Trophoblast cell (in vitro differentiated cells and primary cell): ENCODE measurements around the gene DENND10.
A peak's percentile ranks its signal among the peaks of the same experiment; 100 is the strongest.

Experiments used
- DNase-seq, 2 donors: peaks; one replicate each; pipeline ENCODE4 v3.0.0-alpha.2; 2016
- H2AFZ ChIP-seq: 2 replicates; pipeline ENCODE4 v1.6.1; 2013; ENCODE audit warnings: low read length, moderate library complexity, mild to moderate bottlenecking; ENCODE audit not compliant: insufficient read depth, poor library complexity
- H2AK5ac ChIP-seq: 2 replicates; pipeline ENCODE4 v1.6.1; 2013; ENCODE audit warnings: mild to moderate bottlenecking, low read length
- H2BK120ac ChIP-seq: 2 replicates; pipeline ENCODE4 v1.6.1; 2013; ENCODE audit warnings: low read length, mild to moderate bottlenecking, moderate library complexity; ENCODE audit not compliant: insufficient read depth, poor library complexity
- H2BK12ac ChIP-seq: 2 replicates; pipeline ENCODE4 v1.6.1; 2013; ENCODE audit warnings: mild to moderate bottlenecking, low read length, moderate library complexity
- H2BK5ac ChIP-seq: 2 replicates; pipeline ENCODE4 v1.6.1; 2013; ENCODE audit warnings: low read length, low read depth, moderate library complexity, mild to moderate bottlenecking; ENCODE audit not compliant: poor library complexity
- H3K14ac ChIP-seq: 2 replicates; pipeline ENCODE4 v1.6.1; 2013; ENCODE audit warnings: mild to moderate bottlenecking, low read length
- H3K18ac ChIP-seq: 2 replicates; pipeline ENCODE4 v1.6.1; 2013; ENCODE audit warnings: mild to moderate bottlenecking, low read length
- H3K23ac ChIP-seq: 2 replicates; pipeline ENCODE4 v1.6.1; 2013; ENCODE audit warnings: low read length
- H3K27ac ChIP-seq: 2 replicates; pipeline ENCODE4 v1.5.1; 2013; ENCODE audit warnings: low read depth, mild to moderate bottlenecking, inconsistent platforms, low read length, moderate library complexity
- H3K27me3 ChIP-seq: 2 replicates; pipeline ENCODE4 v1.6.1; 2013; ENCODE audit warnings: inconsistent platforms, mild to moderate bottlenecking, low read length, moderate library complexity; ENCODE audit not compliant: insufficient read depth
- H3K36me3 ChIP-seq, 2 experiments: 1 replicate in 1 of 2; 2 replicates in 1 of 2; pipeline ENCODE4 v1.6.1; 2013; ENCODE audit warnings: low read length in 2 of 2, mild to moderate bottlenecking in 2 of 2, moderate library complexity in 1 of 2; ENCODE audit not compliant: insufficient read depth in 2 of 2, control insufficient read depth in 1 of 2
- H3K4ac ChIP-seq: 2 replicates; pipeline ENCODE4 v1.6.1; 2013; ENCODE audit warnings: low read depth, mild to moderate bottlenecking, low read length, moderate library complexity
- H3K4me1 ChIP-seq, 2 experiments: 1 replicate in 1 of 2; 2 replicates in 1 of 2; pipeline ENCODE4 v1.6.1; 2013; ENCODE audit warnings: low read length in 2 of 2, mild to moderate bottlenecking in 2 of 2, moderate library complexity in 1 of 2; ENCODE audit not compliant: insufficient read depth in 2 of 2, control insufficient read depth in 1 of 2
- H3K4me2 ChIP-seq: 2 replicates; pipeline ENCODE4 v1.6.1; 2013; ENCODE audit warnings: inconsistent platforms, mild to moderate bottlenecking, low read length, moderate library complexity
- H3K4me3 ChIP-seq: 2 replicates; pipeline ENCODE4 v1.5.1; 2013; ENCODE audit warnings: mild to moderate bottlenecking, low read depth, low read length, inconsistent platforms
- H3K79me1 ChIP-seq: one replicate; pipeline ENCODE4 v1.6.1; 2013; ENCODE audit warnings: low read length
- H3K79me2 ChIP-seq: 2 replicates; pipeline ENCODE4 v1.6.1; 2013; ENCODE audit warnings: low read length, mild to moderate bottlenecking; ENCODE audit not compliant: control insufficient read depth, insufficient read depth, poor library complexity
- H3K9ac ChIP-seq: 2 replicates; pipeline ENCODE4 v1.6.1; 2013; ENCODE audit warnings: mild to moderate bottlenecking, low read length
- H3K9me3 ChIP-seq: 2 replicates; pipeline ENCODE4 v1.6.1; 2013; ENCODE audit warnings: low read depth, mild to moderate bottlenecking, control low read depth, inconsistent platforms, low read length; ENCODE audit not compliant: insufficient read depth
- H4K12ac ChIP-seq: 2 replicates; pipeline ENCODE4 v1.6.1; 2013; ENCODE audit warnings: low read depth, mild to moderate bottlenecking, low read length, moderate library complexity
- H4K8ac ChIP-seq: 2 replicates; pipeline ENCODE4 v1.6.1; 2013; ENCODE audit warnings: low read depth, mild to moderate bottlenecking, low read length, moderate library complexity
- H4K91ac ChIP-seq: one replicate; pipeline ENCODE4 v1.6.1; 2013; ENCODE audit warnings: low read depth, mild to moderate bottlenecking, low read length, moderate library complexity
- WGBS: extraction: QIAGEN DNeasy Blood & Tissue Kit; methylation state at CpG from one replicate; pipeline ENCODE4 v1.1.7; 2013; ENCODE audit warnings: missing lambda C conversion rate; ENCODE audit not compliant: insufficient read length, insufficient coverage; ENCODE audit errors: extremely low coverage; 5-methylcytosine and 5-hydroxymethylcytosine counted together

Gene DENND10

GRCh38 chr10:119113751-119114732 lies 10.1 kb downstream of the DENND10 start:
- WGBS: no CpG with 5 or more reads among the region's 11 CpGs

GRCh38 chr10:119115926-119116325 lies 12.0 kb downstream of the DENND10 start:
- H3K79me2 ChIP-seq: no peaks in the 10 kb centered on the region
- H2BK12ac ChIP-seq: no peak overlapping the region
- H3K27ac ChIP-seq: peak overlapping the region; percentile 64
- peaks cover 26 to 33% of the 10 kb centered on the region in 2 experiments for H3K36me3 ChIP-seq
- no peak for DNase-seq
- H3K23ac ChIP-seq: no peak overlapping the region
- no CpG with 5 or more reads among the region's 9 CpGs for WGBS
- H2AFZ ChIP-seq: no peak overlapping the region
- no peak overlapping the region for H3K4me3 ChIP-seq
- H3K27me3 ChIP-seq: no peaks in the 10 kb centered on the region
- H3K4ac ChIP-seq: no peak overlapping the region
- no peak overlapping the region for H3K18ac ChIP-seq
- peaks cover 7 to 9% of the 10 kb centered on the region in 2 experiments for H3K4me1 ChIP-seq
- no peak overlapping the region for H3K14ac ChIP-seq
- no peak overlapping the region for H4K8ac ChIP-seq
- H2BK120ac ChIP-seq: no peak overlapping the region
- no peaks in the 10 kb centered on the region for H3K9me3 ChIP-seq
- H3K4me2 ChIP-seq: no peak overlapping the region
- peak overlapping the region; percentile 5 for H4K91ac ChIP-seq
- H4K12ac ChIP-seq: no peak overlapping the region
- H2BK5ac ChIP-seq: peak overlapping the region; percentile 9
- H3K9ac ChIP-seq: no peak overlapping the region
- H3K79me1 ChIP-seq: peaks cover 7% of the 10 kb centered on the region
- H2AK5ac ChIP-seq: no peak overlapping the region

More at GRCh38 chr10:119113751-119114732, 10.1 kb downstream of the DENND10 start:
- Histone ChIP-seq H4K12ac (no peak overlapping the region), H3K4me3 (no peak overlapping the region), H3K9me3 (no peaks in the 10 kb centered on the region), H2AFZ (no peak overlapping the region), H4K8ac (no peak overlapping the region), H3K4me1 (peaks cover 7 to 9% of the 10 kb centered on the region in 2 experiments), H3K27ac (peak overlapping the region; percentile 52), H2BK12ac (no peak overlapping the region), H4K91ac (no peak overlapping the region), H3K79me1 (peaks cover 7% of the 10 kb centered on the region), H2BK120ac (no peak overlapping the region), H2BK5ac (no peak overlapping the region), H3K14ac (no peak overlapping the region), H3K4me2 (no peak overlapping the region), H3K23ac (no peak overlapping the region), H3K27me3 (no peaks in the 10 kb centered on the region), H3K4ac (no peak overlapping the region), H3K36me3 (peaks cover 26 to 32% of the 10 kb centered on the region in 2 experiments), H2AK5ac (no peak overlapping the region), H3K18ac (no peak overlapping the region), H3K9ac (no peak overlapping the region), H3K79me2 (no peaks in the 10 kb centered on the region)
- peak; percentile 85 to 94 for DNase-seq

DNA sequence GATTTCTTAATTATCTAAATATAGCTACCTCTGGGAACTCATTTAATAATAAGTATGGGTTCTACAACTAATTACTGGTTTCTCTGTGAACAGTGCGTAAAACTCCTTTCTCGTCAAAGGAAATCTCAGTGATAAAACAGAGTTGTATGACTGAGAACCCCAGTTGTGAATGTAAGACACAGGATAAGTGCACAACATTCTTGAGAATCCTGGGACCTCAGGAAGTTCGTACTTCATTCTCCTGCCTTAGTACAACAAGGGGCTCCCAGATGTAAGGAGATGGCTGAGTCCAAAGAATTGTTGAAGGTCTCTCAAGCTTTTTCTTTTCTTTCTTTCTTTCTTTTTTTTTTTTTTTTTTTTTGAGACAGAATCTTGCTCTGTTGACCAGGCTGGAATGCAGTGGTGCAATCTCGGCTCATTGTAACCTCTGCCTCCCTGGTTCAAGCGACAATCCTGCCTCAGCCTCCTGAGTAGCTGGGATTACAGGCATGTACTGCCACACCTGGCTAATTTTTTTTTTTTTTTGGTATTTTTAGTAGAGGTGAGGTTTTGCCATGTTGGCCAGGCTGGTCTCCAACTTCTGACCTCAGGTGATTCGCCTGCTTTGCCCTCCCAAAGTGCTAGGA lies 12.5 kb downstream of the DENND10 start:
- no peak overlapping the region for H3K14ac ChIP-seq
- no peak overlapping the region for H4K91ac ChIP-seq
- no peak overlapping the region for H3K18ac ChIP-seq
- H2AK5ac ChIP-seq: no peak overlapping the region
- no peak overlapping the region for H2AFZ ChIP-seq
- no peak overlapping the region for H3K4ac ChIP-seq
- no peaks in the 10 kb centered on the region for H3K79me2 ChIP-seq
- H3K36me3 ChIP-seq: peaks cover 31 to 37% of the 10 kb centered on the region in 2 experiments
- H3K23ac ChIP-seq: no peak overlapping the region
- H3K27ac ChIP-seq: peak overlapping the region; percentile 77
- H3K27me3 ChIP-seq: no peaks in the 10 kb centered on the region
- H2BK12ac ChIP-seq: no peak overlapping the region
- no CpG with 5 or more reads among the region's 6 CpGs for WGBS
- no peak overlapping the region for H3K4me2 ChIP-seq
- no peak overlapping the region for H3K9ac ChIP-seq
- no peak overlapping the region for H2BK120ac ChIP-seq
- peaks cover 7% of the 10 kb centered on the region for H3K79me1 ChIP-seq
- H3K9me3 ChIP-seq: no peaks in the 10 kb centered on the region
- no peak overlapping the region for H4K12ac ChIP-seq
- H3K4me3 ChIP-seq: no peak overlapping the region
- peak in 1 of 2 donors; percentile 65 for DNase-seq
- peaks cover 7 to 9% of the 10 kb centered on the region in 2 experiments for H3K4me1 ChIP-seq
- H4K8ac ChIP-seq: no peak overlapping the region
- H2BK5ac ChIP-seq: no peak overlapping the region

DNA sequence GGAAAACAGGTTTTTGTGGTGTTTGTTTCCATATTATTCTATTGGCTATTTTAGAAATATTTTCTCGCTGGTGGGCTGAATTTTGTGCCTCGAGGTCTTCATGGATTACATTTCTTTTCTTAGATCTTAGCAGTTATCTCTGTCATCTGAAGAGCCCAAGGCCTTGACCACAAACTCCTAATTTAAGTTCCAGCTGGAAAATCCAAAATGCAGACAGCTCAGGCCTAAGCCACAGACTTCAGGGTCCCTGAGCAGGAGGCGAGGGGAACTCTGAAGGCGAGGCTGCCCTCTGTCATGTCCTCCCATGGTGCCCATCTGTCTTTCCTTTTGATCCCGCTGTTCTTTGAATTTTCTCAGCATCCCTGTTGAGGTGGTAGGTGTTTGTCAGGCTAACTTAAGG lies 14.3 kb downstream of the DENND10 start:
- DNase-seq: no peak
- WGBS: no CpG with 5 or more reads among the region's 5 CpGs

More for the DNA sequence above, 14.3 kb downstream of the DENND10 start:
- H2BK5ac ChIP-seq: no peak overlapping the region
- H3K79me1 ChIP-seq: peaks cover 5% of the 10 kb centered on the region
- no peak overlapping the region for H2AK5ac ChIP-seq
- no peaks in the 10 kb centered on the region for H3K27me3 ChIP-seq
- H3K9ac ChIP-seq: no peak overlapping the region
- peaks cover 5% of the 10 kb centered on the region in 2 experiments for H3K4me1 ChIP-seq
- H3K14ac ChIP-seq: no peak overlapping the region
- no peak overlapping the region for H2BK120ac ChIP-seq
- no peak overlapping the region for H3K18ac ChIP-seq
- no peak overlapping the region for H2AFZ ChIP-seq
- H3K79me2 ChIP-seq: no peaks in the 10 kb centered on the region
- peaks cover 39 to 49% of the 10 kb centered on the region in 2 experiments for H3K36me3 ChIP-seq
- no peak overlapping the region for H2BK12ac ChIP-seq
- no peaks in the 10 kb centered on the region for H3K9me3 ChIP-seq
- H4K8ac ChIP-seq: no peak overlapping the region
- no peak overlapping the region for H3K4me3 ChIP-seq
- H4K12ac ChIP-seq: no peak overlapping the region
- H4K91ac ChIP-seq: no peak overlapping the region
- H3K27ac ChIP-seq: no peak overlapping the region
- H3K4me2 ChIP-seq: no peak overlapping the region
- H3K23ac ChIP-seq: no peak overlapping the region
- H3K4ac ChIP-seq: no peak overlapping the region
